ENCODE measurements around the gene ARHGAP45. TPM values are rescaled to one million over a fixed set of nuclear protein-coding genes. Genes with fewer than 3 reads are reported as not detected.
A peak's percentile ranks its signal among the peaks of the same experiment; 100 is the strongest.

ARHGAP45 gene
- 10 to 100 TPM; 28.4 to 66.9 (median 38.6) TPM for total RNA-seq

- Histone ChIP-seq H3K27me3 (peaks cover 2 to 64% of the 10 kb centered on the region in 2 donors), H3K4me1 (peaks cover 0 to 65% (median 23%) of the 10 kb centered on the region in 4 donors), H3K36me3 (no peaks in the 10 kb centered on the region), H3K27ac (peak within 1 kb of the TSS; percentile 5 to 87 (median 48)), H3K4me3 (peak within 1 kb of the TSS; percentile 25 to 55 (median 42)), H3K9me3 (peaks cover 0 to 4% (median 0%) of the 10 kb centered on the region in 4 donors)
- DNase-seq (ENCODE audit: low spot score in 2 of 2): no peak
- TF ChIP-seq POLR2A (IDR thresholded peaks at IDR 0.05) (peak in 1 of 2 donors; percentile 10), CTCF (IDR thresholded peaks at IDR 0.05) (no peak), EP300 (IDR thresholded peaks at IDR 0.05) (no peak)
- 3 to 6% methylated on average over 14 to 15 of the region's 61 CpGs for WGBS, 2 donors
These were observed at the start of gene ARHGAP45 for GRCh38 chr19:1066748-1067340. Gene ARHGAP45, plus strand, starts transcription at chr19:1067167. Its CDS starts 239 bp downstream, at chr19:1067406.

- TF ChIP-seq EP300 (IDR thresholded peaks at IDR 0.05): no peak
- TF ChIP-seq POLR2A (IDR thresholded peaks at IDR 0.05): no peak
- TF ChIP-seq CTCF (IDR thresholded peaks at IDR 0.05): no peak
- DNase-seq (ENCODE audit: low spot score in 2 of 2): no peak
- H3K27me3 ChIP-seq: no peaks in the 10 kb centered on the region
- H3K9me3 ChIP-seq: no peaks in the 10 kb centered on the region
- H3K27ac ChIP-seq: peak overlapping the region in 3 of 4 donors; percentile 64 to 82 (median 79)
- WGBS, 2 donors: 74 to 94% methylated on average over 6 to 7 of the region's 9 CpGs
- H3K4me1 ChIP-seq: peaks cover 0 to 89% (median 61%) of the 10 kb centered on the region in 4 donors
- peaks cover 0 to 19% (median 6%) of the 10 kb centered on the region in 3 donors for H3K36me3 ChIP-seq
- no peak overlapping the region for H3K4me3 ChIP-seq
These were observed 49.1 kb upstream of the ARHGAP45 start for GRCh38 chr19:1017906-1018305.

GRCh38 chr19:1018393-1018792 is 48.6 kb upstream of the ARHGAP45 start:
- no peak for TF ChIP-seq POLR2A (IDR thresholded peaks at IDR 0.05)
- Histone ChIP-seq H3K27ac (peak overlapping the region in 1 of 4 donors; percentile 79), H3K36me3 (peaks cover 0 to 14% (median 1%) of the 10 kb centered on the region in 3 donors), H3K9me3 (no peaks in the 10 kb centered on the region), H3K4me3 (no peak overlapping the region), H3K4me1 (peaks cover 0 to 92% (median 61%) of the 10 kb centered on the region in 4 donors), H3K27me3 (no peaks in the 10 kb centered on the region)
- 78 to 80% methylated on average over 5 of the region's 5 CpGs for WGBS, 2 donors
- DNase-seq (ENCODE audit: low spot score in 2 of 2): no peak

GRCh38 chr19:1018932-1019615 is 47.9 kb upstream of the ARHGAP45 start:
- Histone ChIP-seq H3K36me3 (peaks cover 0 to 7% (median 0%) of the 10 kb centered on the region in 3 donors), H3K27me3 (no peaks in the 10 kb centered on the region), H3K4me3 (peak overlapping the region in 3 of 4 donors; percentile 69 to 95 (median 84)), H3K27ac (peak overlapping the region in 3 of 4 donors; percentile 47 to 96 (median 96)), H3K9me3 (no peaks in the 10 kb centered on the region), H3K4me1 (peaks cover 0 to 85% (median 61%) of the 10 kb centered on the region in 4 donors)
- 36 to 40% methylated on average over 6 to 17 of the region's 17 CpGs for WGBS, 2 donors
- DNase-seq (ENCODE audit: low spot score in 2 of 2): no peak
- no peak for TF ChIP-seq EP300 (IDR thresholded peaks at IDR 0.05)
- TF ChIP-seq CTCF (IDR thresholded peaks at IDR 0.05): no peak
- no peak for TF ChIP-seq POLR2A (IDR thresholded peaks at IDR 0.05)

- peaks cover 0 to 2% (median 0%) of the 10 kb centered on the region in 3 donors for H3K36me3 ChIP-seq
- peak overlapping the region; percentile 47 to 96 (median 93) for H3K27ac ChIP-seq
- H3K9me3 ChIP-seq: no peaks in the 10 kb centered on the region
- no peaks in the 10 kb centered on the region for H3K27me3 ChIP-seq
- H3K4me3 ChIP-seq: peak overlapping the region; percentile 69 to 98 (median 90)
- no peak for TF ChIP-seq CTCF (IDR thresholded peaks at IDR 0.05)
- no peak for TF ChIP-seq EP300 (IDR thresholded peaks at IDR 0.05)
- TF ChIP-seq POLR2A (IDR thresholded peaks at IDR 0.05): no peak
- H3K4me1 ChIP-seq: peaks cover 0 to 80% (median 61%) of the 10 kb centered on the region in 4 donors
- no peak for DNase-seq (ENCODE audit: low spot score in 2 of 2)
- 69 to 77% methylated on average over 11 to 13 of the region's 18 CpGs for WGBS, 2 donors
These were observed 47.4 kb upstream of the ARHGAP45 start for GRCh38 chr19:1019616-1019961.

Measured in tibial nerve (tissue), 4 donors.